Measurements from ENCODE around the gene CFAP68.

DNA sequence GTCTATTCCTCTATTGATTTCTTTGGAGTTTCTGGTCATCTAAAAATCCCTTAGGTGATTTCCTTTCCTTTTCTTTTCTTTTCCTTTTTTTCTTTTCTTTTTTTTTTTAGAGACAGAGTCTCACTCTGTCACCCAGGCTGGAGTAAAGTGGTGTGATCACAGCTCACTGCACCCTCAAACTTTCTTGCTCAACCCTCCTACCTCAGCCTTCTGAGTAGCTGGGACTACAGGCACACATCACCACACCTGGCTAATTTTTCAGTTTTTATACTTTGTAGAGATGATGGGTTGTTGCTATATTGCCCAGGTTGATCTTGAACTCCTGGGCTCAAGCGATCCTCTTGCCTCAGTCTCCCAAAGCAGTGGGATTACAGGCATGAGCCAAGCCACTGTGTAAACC, 37.4 kb downstream of the CFAP68 start:
- TF ChIP-seq POLR2AphosphoS5 (IDR thresholded peaks at IDR 0.05; ENCODE audit: low read depth, low read length) (no peak), TAF1 (IDR thresholded peaks at IDR 0.05; ENCODE audit: low read depth, low read length) (no peak), POLR2A (IDR thresholded peaks at IDR 0.05; ENCODE audit: low read depth, low read length) (no peak), SPI1 (IDR thresholded peaks at IDR 0.05; ENCODE audit: low read depth, low read length) (no peak)

Measured in GM12891 (cell line).